SK-N-SH treated with all-trans-retinoic acid at 6 μM for 48 hours (cell line): ENCODE results near the gene TMEM119.

Experiments
- ATAC-seq: fragments of 200-7000 bp; cut with Tn5 transposase; 3 replicates; pipeline ENCODE4 v1.9.1; 2020; ENCODE audit warnings: mild to moderate bottlenecking, moderate library complexity
- CSDC2 ChIP-seq: fragments of 250-450 bp; sonication (Bioruptor Pico); IDR thresholded peaks from 2 replicates; pipeline ENCODE4 v1.5.0; 2020; ENCODE audit warnings: mild to moderate bottlenecking, moderate library complexity
- ESRRG ChIP-seq: fragments of 250-450 bp; sonication (Bioruptor Pico); IDR thresholded peaks from 2 replicates; pipeline ENCODE4 v1.6.1; 2021; ENCODE audit warnings: mild to moderate bottlenecking
- GLIS3 ChIP-seq: fragments of 250-450 bp; sonication (Bioruptor Pico); IDR thresholded peaks from 2 replicates; pipeline ENCODE4 v1.5.0; 2020; ENCODE audit warnings: mild to moderate bottlenecking, moderate library complexity
- ISL1 ChIP-seq: fragments of 250-450 bp; sonication (Bioruptor Pico); IDR thresholded peaks from 2 replicates; pipeline ENCODE4 v2.1.2; 2022; ENCODE audit warnings: mild to moderate bottlenecking, moderate library complexity
- OSR1 ChIP-seq: fragments of 250-450 bp; sonication (Bioruptor Pico); IDR thresholded peaks from 2 replicates; pipeline ENCODE4 v1.8.0; 2022; ENCODE audit warnings: moderate library complexity, mild to moderate bottlenecking, inconsistent platforms
- PPARA ChIP-seq: fragments of 250-450 bp; sonication (Bioruptor Pico); IDR thresholded peaks from 2 replicates; pipeline ENCODE4 v1.5.0; 2020; ENCODE audit warnings: mild to moderate bottlenecking, borderline replicate concordance
- RARB ChIP-seq: fragments of 250-450 bp; sonication (Bioruptor Pico); IDR thresholded peaks from 2 replicates; pipeline ENCODE4 v1.8.0; 2021; ENCODE audit warnings: mild to moderate bottlenecking, moderate library complexity
- SNAI2 ChIP-seq: fragments of 250-450 bp; sonication (Bioruptor Pico); IDR thresholded peaks from 2 replicates; pipeline ENCODE4 v1.5.0; 2020; ENCODE audit warnings: mild to moderate bottlenecking, moderate library complexity
- ZC3H10 ChIP-seq: fragments of 250-450 bp; sonication (Bioruptor Pico); IDR thresholded peaks from 2 replicates; pipeline ENCODE4 v1.5.1; 2021; ENCODE audit warnings: mild to moderate bottlenecking, moderate library complexity
- ZFP30 ChIP-seq: fragments of 450-650 bp; formaldehyde crosslinking; IDR thresholded peaks from 2 replicates; pipeline ENCODE4 v1.5.0; 2022; ENCODE audit warnings: mild to moderate bottlenecking, moderate library complexity
- ZNF565 ChIP-seq: fragments of 450-650 bp; formaldehyde crosslinking; conservative IDR thresholded peaks from 2 replicates; pipeline ENCODE4 v1.5.0; 2020; ENCODE audit warnings: low read depth, mild to moderate bottlenecking, moderate library complexity
- ZNF8 ChIP-seq: fragments of 450-650 bp; formaldehyde crosslinking; IDR thresholded peaks from 2 replicates; pipeline ENCODE4 v1.5.0; 2020; ENCODE audit warnings: mild to moderate bottlenecking, moderate library complexity
- TF ChIP-seq, protein P1 (sequence below): fragments of 250-450 bp; sonication (Bioruptor Pico); IDR thresholded peaks from 2 replicates; pipeline ENCODE4 v1.8.0; 2020; ENCODE audit warnings: mild to moderate bottlenecking, moderate library complexity, borderline replicate concordance
- TF ChIP-seq, protein P2 (sequence below): fragments of 250-450 bp; sonication (Bioruptor Pico); IDR thresholded peaks from 2 replicates; pipeline ENCODE4 v1.5.0; 2020; ENCODE audit warnings: mild to moderate bottlenecking, moderate library complexity
- TF ChIP-seq, protein P3 (sequence below): fragments of 250-450 bp; sonication (Bioruptor Pico); IDR thresholded peaks from 2 replicates; pipeline ENCODE4 v1.5.1; 2020; ENCODE audit warnings: low read depth, mild to moderate bottlenecking, moderate library complexity

The TMEM119 gene

GRCh38 chr12:108627134-108627920, 29.4 kb upstream of the TMEM119 start:
- ATAC-seq = no peak

GRCh38 chr12:108625228-108625627, 27.3 kb upstream of the TMEM119 start:
- TF ChIP-seq, protein P1, sequence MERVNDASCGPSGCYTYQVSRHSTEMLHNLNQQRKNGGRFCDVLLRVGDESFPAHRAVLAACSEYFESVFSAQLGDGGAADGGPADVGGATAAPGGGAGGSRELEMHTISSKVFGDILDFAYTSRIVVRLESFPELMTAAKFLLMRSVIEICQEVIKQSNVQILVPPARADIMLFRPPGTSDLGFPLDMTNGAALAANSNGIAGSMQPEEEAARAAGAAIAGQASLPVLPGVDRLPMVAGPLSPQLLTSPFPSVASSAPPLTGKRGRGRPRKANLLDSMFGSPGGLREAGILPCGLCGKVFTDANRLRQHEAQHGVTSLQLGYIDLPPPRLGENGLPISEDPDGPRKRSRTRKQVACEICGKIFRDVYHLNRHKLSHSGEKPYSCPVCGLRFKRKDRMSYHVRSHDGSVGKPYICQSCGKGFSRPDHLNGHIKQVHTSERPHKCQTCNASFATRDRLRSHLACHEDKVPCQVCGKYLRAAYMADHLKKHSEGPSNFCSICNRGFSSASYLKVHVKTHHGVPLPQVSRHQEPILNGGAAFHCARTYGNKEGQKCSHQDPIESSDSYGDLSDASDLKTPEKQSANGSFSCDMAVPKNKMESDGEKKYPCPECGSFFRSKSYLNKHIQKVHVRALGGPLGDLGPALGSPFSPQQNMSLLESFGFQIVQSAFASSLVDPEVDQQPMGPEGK (CRISPR knock-in tag) = no peak
- no peak for TF ChIP-seq OSR1
- no peak for TF ChIP-seq ZFP30 (CRISPR knock-in tag)
- no peak for TF ChIP-seq GLIS3 (CRISPR knock-in tag)
- TF ChIP-seq PPARA = no peak
- no peak for TF ChIP-seq RARB (CRISPR knock-in tag)
- no peak for TF ChIP-seq ZNF565 (CRISPR knock-in tag)
- no peak for TF ChIP-seq ZNF8 (CRISPR knock-in tag)
- no peak for TF ChIP-seq ISL1
- no peak for ATAC-seq

More at GRCh38 chr12:108627134-108627920, 29.4 kb upstream of the TMEM119 start:
- no peak for TF ChIP-seq ZNF565 (CRISPR knock-in tag)
- TF ChIP-seq, protein P2, sequence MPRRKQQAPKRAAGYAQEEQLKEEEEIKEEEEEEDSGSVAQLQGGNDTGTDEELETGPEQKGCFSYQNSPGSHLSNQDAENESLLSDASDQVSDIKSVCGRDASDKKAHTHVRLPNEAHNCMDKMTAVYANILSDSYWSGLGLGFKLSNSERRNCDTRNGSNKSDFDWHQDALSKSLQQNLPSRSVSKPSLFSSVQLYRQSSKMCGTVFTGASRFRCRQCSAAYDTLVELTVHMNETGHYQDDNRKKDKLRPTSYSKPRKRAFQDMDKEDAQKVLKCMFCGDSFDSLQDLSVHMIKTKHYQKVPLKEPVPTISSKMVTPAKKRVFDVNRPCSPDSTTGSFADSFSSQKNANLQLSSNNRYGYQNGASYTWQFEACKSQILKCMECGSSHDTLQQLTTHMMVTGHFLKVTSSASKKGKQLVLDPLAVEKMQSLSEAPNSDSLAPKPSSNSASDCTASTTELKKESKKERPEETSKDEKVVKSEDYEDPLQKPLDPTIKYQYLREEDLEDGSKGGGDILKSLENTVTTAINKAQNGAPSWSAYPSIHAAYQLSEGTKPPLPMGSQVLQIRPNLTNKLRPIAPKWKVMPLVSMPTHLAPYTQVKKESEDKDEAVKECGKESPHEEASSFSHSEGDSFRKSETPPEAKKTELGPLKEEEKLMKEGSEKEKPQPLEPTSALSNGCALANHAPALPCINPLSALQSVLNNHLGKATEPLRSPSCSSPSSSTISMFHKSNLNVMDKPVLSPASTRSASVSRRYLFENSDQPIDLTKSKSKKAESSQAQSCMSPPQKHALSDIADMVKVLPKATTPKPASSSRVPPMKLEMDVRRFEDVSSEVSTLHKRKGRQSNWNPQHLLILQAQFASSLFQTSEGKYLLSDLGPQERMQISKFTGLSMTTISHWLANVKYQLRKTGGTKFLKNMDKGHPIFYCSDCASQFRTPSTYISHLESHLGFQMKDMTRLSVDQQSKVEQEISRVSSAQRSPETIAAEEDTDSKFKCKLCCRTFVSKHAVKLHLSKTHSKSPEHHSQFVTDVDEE (CRISPR knock-in tag) = no peak
- TF ChIP-seq, protein P1 (CRISPR knock-in tag) = no peak
- TF ChIP-seq GLIS3 (CRISPR knock-in tag) = no peak
- TF ChIP-seq, protein P3, sequence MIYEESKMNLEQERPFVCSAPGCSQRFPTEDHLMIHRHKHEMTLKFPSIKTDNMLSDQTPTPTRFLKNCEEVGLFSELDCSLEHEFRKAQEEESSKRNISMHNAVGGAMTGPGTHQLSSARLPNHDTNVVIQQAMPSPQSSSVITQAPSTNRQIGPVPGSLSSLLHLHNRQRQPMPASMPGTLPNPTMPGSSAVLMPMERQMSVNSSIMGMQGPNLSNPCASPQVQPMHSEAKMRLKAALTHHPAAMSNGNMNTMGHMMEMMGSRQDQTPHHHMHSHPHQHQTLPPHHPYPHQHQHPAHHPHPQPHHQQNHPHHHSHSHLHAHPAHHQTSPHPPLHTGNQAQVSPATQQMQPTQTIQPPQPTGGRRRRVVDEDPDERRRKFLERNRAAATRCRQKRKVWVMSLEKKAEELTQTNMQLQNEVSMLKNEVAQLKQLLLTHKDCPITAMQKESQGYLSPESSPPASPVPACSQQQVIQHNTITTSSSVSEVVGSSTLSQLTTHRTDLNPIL (CRISPR knock-in tag) = no peak
- no peak for TF ChIP-seq ZC3H10 (CRISPR knock-in tag)

DNA sequence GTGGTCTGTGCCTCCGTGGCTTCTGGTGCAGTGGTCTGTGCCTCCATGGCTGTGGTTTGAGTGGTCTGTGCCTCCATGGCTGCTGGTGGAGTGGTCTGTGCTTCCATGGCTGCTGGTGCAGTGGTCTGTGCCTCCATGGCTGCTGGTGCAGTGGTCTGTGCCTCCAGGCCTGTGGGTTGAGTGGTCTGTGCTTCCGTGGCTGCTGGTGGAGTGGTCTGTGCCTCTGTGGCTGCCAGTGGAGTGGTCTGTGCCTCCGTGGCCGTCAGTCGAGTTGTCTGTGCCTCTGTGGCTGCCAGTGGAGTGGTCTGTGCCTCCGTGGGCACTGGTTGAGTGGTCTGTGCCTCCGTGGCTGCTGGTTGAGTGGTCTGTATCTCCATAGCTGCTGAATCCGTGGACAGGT, 25.7 kb upstream of the TMEM119 start:
- TF ChIP-seq, protein P1 (CRISPR knock-in tag) = no peak
- no peak for TF ChIP-seq SNAI2 (CRISPR knock-in tag)
- TF ChIP-seq CSDC2 (CRISPR knock-in tag) = no peak
- TF ChIP-seq, protein P3 (CRISPR knock-in tag) = no peak
- TF ChIP-seq ESRRG = no peak
- TF ChIP-seq ZC3H10 (CRISPR knock-in tag) = no peak
- no peak for TF ChIP-seq PPARA
- ATAC-seq = no peak
